Large intestine (tissue), 3 donors: ENCODE results near the gene ZGLP1. TPM values are rescaled to one million over a fixed set of nuclear protein-coding genes. Genes with fewer than 3 reads are reported as not detected.

Source experiments
- DNase-seq, 2 donors: peaks; one replicate each; pipeline versions ENCODE4 v3.0.0 to v3.0.0-alpha.2; 2013
- H3K27ac ChIP-seq: one replicate; pipeline ENCODE4 v1.5.1; 2013; ENCODE audit warnings: low read length
- H3K27me3 ChIP-seq: 2 replicates; pipeline ENCODE4 v1.6.1; 2013; ENCODE audit warnings: low read length; ENCODE audit not compliant: control insufficient read depth, insufficient read depth
- H3K36me3 ChIP-seq: 2 replicates; pipeline ENCODE4 v1.6.1; 2013; ENCODE audit warnings: low read length; ENCODE audit not compliant: control insufficient read depth, insufficient read depth
- H3K4me1 ChIP-seq: one replicate; pipeline ENCODE4 v1.6.1; 2013; ENCODE audit warnings: low read length; ENCODE audit not compliant: control insufficient read depth, insufficient read depth
- H3K4me3 ChIP-seq: one replicate; pipeline ENCODE4 v1.5.1; 2013; ENCODE audit warnings: low read length
- H3K9me3 ChIP-seq: one replicate; pipeline ENCODE4 v1.6.1; 2013; ENCODE audit warnings: mild to moderate bottlenecking, low read depth, low read length, moderate library complexity; ENCODE audit not compliant: control insufficient read depth
- WGBS: methylation state at CpG from one replicate; pipeline ENCODE4 v1.1.5; 2013; ENCODE audit warnings: low lambda C conversion rate; ENCODE audit not compliant: insufficient coverage; 5-methylcytosine and 5-hydroxymethylcytosine counted together
- polyA plus RNA-seq: library from polyadenylated mRNA; unstranded; fragments of 120-200 nt; gene quantifications from one replicate; pipeline ENCODE4 v1.2.1, GENCODE V29; 2013

The ZGLP1 gene
- polyA plus RNA-seq, 1 donor = 7.6 TPM

DNA sequence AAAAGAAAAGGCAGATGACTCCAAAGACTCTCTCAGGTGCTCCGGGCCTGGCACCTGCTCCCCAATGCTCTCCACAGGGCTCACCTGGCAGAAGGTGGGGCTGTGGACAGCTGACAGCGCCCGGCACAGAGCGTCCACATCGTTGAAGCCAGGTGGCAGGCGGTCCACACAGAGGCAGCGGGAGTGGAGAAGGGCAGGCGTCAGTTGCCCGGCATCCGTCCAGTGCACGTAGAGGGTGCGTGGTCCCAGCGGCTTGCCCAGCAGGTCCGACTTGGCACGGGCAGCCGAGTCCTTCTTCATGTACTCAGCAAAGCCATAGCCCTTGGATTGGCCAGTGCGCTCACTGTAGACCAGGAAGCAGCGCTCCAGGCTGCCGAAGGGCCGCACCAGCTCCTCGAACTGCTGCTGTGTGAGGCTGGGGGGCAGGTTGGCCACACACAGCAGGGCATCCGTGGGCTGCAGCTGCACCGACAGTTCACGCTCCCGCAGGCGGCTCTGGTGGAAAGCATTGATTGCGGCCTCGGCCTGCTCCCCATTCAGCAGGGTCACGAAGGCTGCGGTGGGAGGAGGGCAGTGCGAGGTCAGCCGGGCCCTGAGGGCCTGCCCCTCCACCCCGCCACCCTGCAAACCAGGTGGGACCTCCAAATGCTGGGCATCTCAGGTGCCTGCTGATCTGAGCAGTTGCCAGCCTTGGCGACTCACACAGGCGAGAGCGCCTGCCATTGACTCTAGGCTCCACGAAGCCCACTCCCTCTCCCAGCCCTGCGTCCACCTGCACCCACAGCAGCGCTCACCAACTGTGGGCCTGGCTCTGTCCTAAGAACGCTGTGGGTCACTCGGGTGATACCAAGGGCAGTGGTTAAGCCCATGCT lies 19.2 kb upstream of the ZGLP1 start:
- DNase-seq = no peak
- Histone ChIP-seq H3K4me1 (peaks cover 5% of the 10 kb centered on the region), H3K36me3 (peaks cover 65% of the 10 kb centered on the region), H3K4me3 (no peak overlapping the region), H3K9me3 (no peaks in the 10 kb centered on the region), H3K27me3 (no peaks in the 10 kb centered on the region), H3K27ac (no peak overlapping the region)
- WGBS = 100% methylated on average over 1 of the region's 41 CpGs

DNA sequence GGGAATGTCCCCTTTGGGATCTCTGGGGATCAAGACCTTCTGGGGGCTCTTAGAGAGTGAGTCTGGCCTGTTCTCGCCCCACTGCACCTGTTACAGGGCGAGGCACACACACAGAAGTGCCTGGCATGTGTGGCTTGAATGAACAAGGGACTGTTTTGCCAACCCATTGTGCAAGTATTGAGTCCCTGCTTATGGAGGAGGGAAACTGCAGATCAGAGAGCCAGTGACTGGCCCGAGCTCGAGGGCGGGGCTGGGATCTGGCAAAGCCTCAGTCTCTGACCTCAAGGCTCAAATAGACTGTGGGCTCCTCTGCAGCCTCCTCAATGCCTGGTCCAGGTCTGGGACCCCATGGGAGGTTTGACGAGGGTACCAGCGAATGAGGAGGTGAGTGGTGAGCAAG lies 18.2 kb upstream of the ZGLP1 start:
- no peaks in the 10 kb centered on the region for H3K27me3 ChIP-seq
- H3K4me1 ChIP-seq = peaks cover 10% of the 10 kb centered on the region
- H3K27ac ChIP-seq = no peak overlapping the region
- no CpG with 5 or more reads among the region's 7 CpGs for WGBS
- DNase-seq = no peak
- H3K4me3 ChIP-seq = no peak overlapping the region
- no peaks in the 10 kb centered on the region for H3K9me3 ChIP-seq
- peaks cover 75% of the 10 kb centered on the region for H3K36me3 ChIP-seq

- no peak overlapping the region for H3K27ac ChIP-seq
- WGBS = no CpG with 5 or more reads among the region's 8 CpGs
- H3K4me3 ChIP-seq = no peak overlapping the region
- H3K9me3 ChIP-seq = peaks cover 3% of the 10 kb centered on the region
- H3K4me1 ChIP-seq = peaks cover 20% of the 10 kb centered on the region
- DNase-seq = no peak
- peaks cover 91% of the 10 kb centered on the region for H3K36me3 ChIP-seq
- H3K27me3 ChIP-seq = no peaks in the 10 kb centered on the region
Measured at GRCh38 chr19:10325732-10326131, 16.1 kb upstream of the ZGLP1 start.

GRCh38 chr19:10321874-10322835 lies 12.5 kb upstream of the ZGLP1 start:
- H3K36me3 ChIP-seq = peaks cover 88% of the 10 kb centered on the region

GRCh38 chr19:10321417-10321797 lies 11.8 kb upstream of the ZGLP1 start:
- peak in 1 of 2 donors; percentile 58 for DNase-seq
- Histone ChIP-seq H3K4me3 (no peak overlapping the region), H3K36me3 (peaks cover 91% of the 10 kb centered on the region), H3K27me3 (no peaks in the 10 kb centered on the region), H3K9me3 (peaks cover 5% of the 10 kb centered on the region), H3K4me1 (peaks cover 20% of the 10 kb centered on the region), H3K27ac (peak overlapping the region; percentile 77)
- WGBS = no CpG with 5 or more reads among the region's 11 CpGs

More at GRCh38 chr19:10321874-10322835, 12.5 kb upstream of the ZGLP1 start:
- DNase-seq = peak; percentile 88 to 94
- Histone ChIP-seq H3K4me1 (peaks cover 20% of the 10 kb centered on the region), H3K9me3 (peaks cover 5% of the 10 kb centered on the region), H3K27me3 (no peaks in the 10 kb centered on the region), H3K27ac (peak overlapping the region; percentile 77), H3K4me3 (no peak overlapping the region)
- WGBS = no CpG with 5 or more reads among the region's 19 CpGs

DNA sequence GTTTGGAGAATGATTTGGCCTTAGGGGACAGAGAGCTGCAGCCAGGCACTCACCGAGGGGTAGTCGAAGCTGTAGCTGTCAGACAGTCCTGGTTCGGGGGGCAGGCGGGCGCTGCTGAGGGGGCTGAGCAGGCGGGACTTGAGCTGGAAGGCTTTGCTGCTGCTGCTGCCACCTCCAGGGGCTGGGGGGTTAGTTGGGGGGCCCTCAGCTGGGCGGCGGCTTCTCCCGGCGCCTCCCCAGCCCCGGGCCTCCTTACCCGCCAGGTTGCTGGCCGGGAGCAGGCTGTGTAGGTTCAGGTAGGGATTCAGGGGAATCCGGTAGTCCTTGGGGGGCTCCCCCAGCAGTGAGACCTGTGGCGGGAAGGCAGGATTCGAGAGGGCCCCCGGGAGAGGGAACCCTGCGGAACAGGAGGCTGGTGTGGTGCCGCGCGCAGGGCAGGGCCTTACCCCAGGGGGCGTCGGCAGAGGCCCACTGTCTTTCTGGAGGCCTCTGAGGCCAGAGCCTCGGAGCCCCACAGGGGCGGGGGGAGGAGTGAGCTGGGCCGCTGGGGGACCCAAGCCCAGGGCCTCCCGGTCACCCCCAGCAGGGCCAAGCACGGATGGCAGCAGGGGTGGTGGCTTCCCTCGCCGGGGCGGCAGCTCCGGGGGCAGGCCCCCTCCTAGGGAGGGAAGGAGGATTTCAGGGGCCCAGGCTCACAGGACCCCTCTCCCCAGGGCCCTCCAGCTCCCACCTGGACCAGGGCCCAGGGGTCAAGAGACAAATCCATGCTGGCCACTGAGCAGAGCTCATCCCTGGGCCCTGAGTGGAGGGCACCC lies 11.2 kb upstream of the ZGLP1 start:
- Histone ChIP-seq H3K27ac (peak overlapping the region; percentile 77), H3K27me3 (no peaks in the 10 kb centered on the region), H3K4me3 (no peak overlapping the region), H3K36me3 (peaks cover 90% of the 10 kb centered on the region), H3K9me3 (peaks cover 5% of the 10 kb centered on the region), H3K4me1 (peaks cover 26% of the 10 kb centered on the region)
- no peak for DNase-seq
- no CpG with 5 or more reads among the region's 32 CpGs for WGBS

- peaks cover 32% of the 10 kb centered on the region for H3K4me1 ChIP-seq
- H3K36me3 ChIP-seq = peaks cover 77% of the 10 kb centered on the region
- no peak for DNase-seq
- no peak overlapping the region for H3K4me3 ChIP-seq
- no peaks in the 10 kb centered on the region for H3K27me3 ChIP-seq
- H3K9me3 ChIP-seq = peaks cover 5% of the 10 kb centered on the region
- no CpG with 5 or more reads among the region's 13 CpGs for WGBS
- H3K27ac ChIP-seq = no peak overlapping the region
Measured at GRCh38 chr19:10318807-10319682, 9.4 kb upstream of the ZGLP1 start.

- WGBS = no CpG with 5 or more reads among the region's 15 CpGs
- Histone ChIP-seq H3K36me3 (peaks cover 67% of the 10 kb centered on the region), H3K4me1 (peaks cover 29% of the 10 kb centered on the region), H3K27ac (no peak overlapping the region), H3K27me3 (no peaks in the 10 kb centered on the region), H3K9me3 (peaks cover 5% of the 10 kb centered on the region), H3K4me3 (no peak overlapping the region)
- DNase-seq = no peak
Measured at GRCh38 chr19:10317857-10318462, 8.3 kb upstream of the ZGLP1 start.
